Fibroblast of mammary gland (primary cell): ENCODE results near the gene CDK5RAP3.
"Not testable (repeated sequence)": the region's sequence is repeated elsewhere in the genome, so short reads cannot be mapped to it uniquely, and the experiment has no call there.

Experiments
- DNase-seq: peaks from one replicate; pipeline ENCODE4 v3.0.0-alpha.2; 2010; ENCODE audit warnings: low read depth
- H3K4me3 ChIP-seq: 2 replicates; pipeline ENCODE4 v1.5.1; 2011; ENCODE audit warnings: low read depth, mild to moderate bottlenecking, low read length, moderate library complexity; ENCODE audit not compliant: control insufficient read depth
- CTCF ChIP-seq: conservative IDR thresholded peaks from 2 replicates; pipeline ENCODE4 v1.5.1; 2011; ENCODE audit warnings: low read depth, low read length, inconsistent platforms; ENCODE audit not compliant: control insufficient read depth, insufficient read depth

The CDK5RAP3 gene

GRCh38 chr17:47929218-47930000 lies 41.5 kb upstream of the CDK5RAP3 start:
- DNase-seq, result no peak
- no peak for TF ChIP-seq CTCF
- no peak overlapping the region for H3K4me3 ChIP-seq

GRCh38 chr17:47931848-47932247 lies 39.1 kb upstream of the CDK5RAP3 start:
- H3K4me3 ChIP-seq, result no peak overlapping the region
- no peak for DNase-seq
- no peak for TF ChIP-seq CTCF

GRCh38 chr17:47934856-47935255 lies 36.1 kb upstream of the CDK5RAP3 start:
- H3K4me3 ChIP-seq, result no peak overlapping the region
- DNase-seq, result peak; percentile 63
- TF ChIP-seq CTCF, result no peak

GRCh38 chr17:47935468-47935867 lies 35.4 kb upstream of the CDK5RAP3 start:
- H3K4me3 ChIP-seq, DNase-seq: not testable (repeated sequence)

GRCh38 chr17:47935961-47936360 lies 35.0 kb upstream of the CDK5RAP3 start:
- peak; percentile 58 for DNase-seq
- TF ChIP-seq CTCF, result no peak
- no peak overlapping the region for H3K4me3 ChIP-seq

- no peak for TF ChIP-seq CTCF
- DNase-seq, result no peak
These were observed 33.0 kb upstream of the CDK5RAP3 start for GRCh38 chr17:47937941-47938340.

GRCh38 chr17:47941246-47942095 lies 29.4 kb upstream of the CDK5RAP3 start, which contains the start of gene PNPO:
Gene PNPO (plus strand): TSS chr17:47941571. CDS start chr17:47941676, 105 bp downstream.
- peak within 1 kb of the TSS; percentile 86 for H3K4me3 ChIP-seq
- TF ChIP-seq CTCF, result no peak
- peak; percentile 98 for DNase-seq

More at GRCh38 chr17:47937941-47938340, 33.0 kb upstream of the CDK5RAP3 start:
- no peak overlapping the region for H3K4me3 ChIP-seq
